GM15510 (cell line): ENCODE measurements around the gene LCOR.

Experiments
- POLR2A ChIP-seq: IDR thresholded peaks from 3 replicates; pipeline ENCODE4 v1.6.1; 2011; ENCODE audit warnings: borderline replicate concordance; ENCODE audit not compliant: insufficient read length; ENCODE audit errors: extremely low read depth

LCOR gene

GRCh38 chr10:97002670-97003069 is 170.6 kb downstream of the LCOR start:
- TF ChIP-seq POLR2A = no peak

- no peak for TF ChIP-seq POLR2A
Observed at GRCh38 chr10:97003151-97003803, 171.2 kb downstream of the LCOR start.

DNA sequence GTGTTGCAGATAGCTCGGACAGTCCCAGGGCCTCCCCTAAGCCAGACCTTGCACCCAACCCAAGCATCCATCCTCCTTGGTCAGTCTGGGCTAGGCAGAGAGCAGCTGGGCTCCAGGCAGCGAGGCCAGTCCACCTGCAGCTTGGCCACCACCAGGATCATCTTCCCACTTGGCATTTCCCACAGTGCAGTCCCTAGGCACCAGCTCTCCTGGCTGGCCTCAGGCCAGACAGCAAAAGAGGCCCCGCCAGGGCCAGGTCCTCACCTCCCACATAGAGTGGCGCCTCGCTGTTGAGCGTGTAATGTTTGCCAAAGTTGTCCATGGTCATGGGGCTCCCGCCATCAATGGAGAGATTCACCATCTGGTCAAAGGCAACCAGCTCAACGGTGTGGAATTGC is 171.7 kb downstream of the LCOR start:
- TF ChIP-seq POLR2A = no peak

DNA sequence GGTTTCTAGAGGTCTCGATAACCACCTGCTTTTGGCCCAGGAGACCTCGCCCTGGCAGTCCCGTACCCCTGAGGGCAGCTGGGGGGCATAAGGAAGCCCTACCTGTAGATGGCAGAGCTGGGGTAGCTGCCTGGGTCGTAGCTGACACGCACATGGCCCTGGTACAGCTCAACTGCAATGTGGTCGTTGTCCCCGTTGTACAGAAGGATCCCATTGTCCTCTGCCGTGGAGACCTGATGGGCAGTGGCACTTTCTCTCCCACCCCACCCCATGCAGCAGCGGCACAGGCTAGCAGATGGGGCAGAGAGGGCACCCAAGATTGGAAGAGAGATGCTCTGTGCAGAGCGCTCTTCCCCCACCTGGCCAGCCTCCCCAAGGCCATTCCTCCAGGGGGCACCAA is 172.5 kb downstream of the LCOR start:
- no peak for TF ChIP-seq POLR2A

DNA sequence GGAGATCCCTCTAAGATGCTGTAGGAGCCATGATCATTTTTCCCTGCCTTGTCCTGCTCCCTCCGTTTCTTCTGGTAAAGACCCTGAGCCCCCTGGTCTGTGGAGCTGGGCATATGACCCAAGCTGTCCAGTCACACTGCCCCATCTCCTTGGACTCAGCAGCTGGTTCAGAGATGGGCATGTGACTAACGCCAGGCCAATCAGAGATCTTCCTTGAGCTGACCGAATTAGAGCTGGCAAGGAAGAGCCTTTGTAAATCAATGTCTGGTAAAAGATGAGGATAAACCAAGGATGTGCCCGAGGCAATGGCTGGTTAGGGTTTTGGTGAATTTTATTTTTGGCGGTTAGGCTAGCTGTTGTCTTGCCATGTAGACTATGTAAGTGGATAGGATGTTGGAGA is 173.3 kb downstream of the LCOR start:
- no peak for TF ChIP-seq POLR2A

GRCh38 chr10:97006364-97006763 is 174.3 kb downstream of the LCOR start:
- TF ChIP-seq POLR2A = no peak

- no peak for TF ChIP-seq POLR2A
Observed at GRCh38 chr10:97007417-97007816, 175.3 kb downstream of the LCOR start.

- no peak for TF ChIP-seq POLR2A
Observed at GRCh38 chr10:97010695-97011206, 178.7 kb downstream of the LCOR start.

GRCh38 chr10:97011397-97011796 is 179.3 kb downstream of the LCOR start:
- TF ChIP-seq POLR2A = no peak

DNA sequence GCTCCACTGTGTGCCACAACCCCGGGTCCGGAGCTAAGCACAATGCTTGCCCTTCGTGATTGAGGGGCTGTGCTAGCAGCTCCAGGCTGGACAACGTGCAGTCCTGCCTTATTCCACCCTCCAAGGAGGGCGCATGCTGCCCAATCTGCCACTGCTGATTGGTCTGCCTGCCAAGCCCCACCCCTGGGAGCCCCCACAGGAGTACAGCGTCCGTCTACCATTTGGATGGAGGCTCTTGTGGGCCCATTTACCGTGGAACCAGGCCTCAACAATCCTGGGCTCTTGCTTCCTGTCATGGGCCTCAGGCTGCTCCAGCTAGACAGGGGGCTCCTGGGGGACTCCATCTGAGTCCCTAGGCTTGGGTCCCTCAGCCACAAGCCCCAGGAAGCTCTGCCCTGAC is 180.4 kb downstream of the LCOR start:
- TF ChIP-seq POLR2A = no peak

DNA sequence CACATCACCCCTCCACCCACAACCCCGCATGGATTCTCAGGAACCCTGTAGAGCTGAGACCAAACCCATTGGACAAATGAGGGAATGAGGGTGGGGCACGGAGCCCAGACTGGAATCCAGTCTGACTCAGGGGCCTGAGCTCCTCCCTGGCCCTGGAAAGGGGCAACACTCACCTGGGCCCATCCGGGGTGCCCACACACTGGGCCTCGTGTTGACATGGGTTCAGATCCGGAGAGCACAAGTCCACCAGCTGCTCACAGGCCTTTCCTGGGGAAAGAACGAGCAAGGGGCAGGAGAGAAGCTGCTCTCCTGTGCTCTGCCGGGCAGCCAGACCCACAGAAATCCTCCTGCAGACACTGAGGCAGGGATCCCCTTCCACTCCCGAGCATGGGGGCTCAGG is 181.5 kb downstream of the LCOR start:
- no peak for TF ChIP-seq POLR2A

DNA sequence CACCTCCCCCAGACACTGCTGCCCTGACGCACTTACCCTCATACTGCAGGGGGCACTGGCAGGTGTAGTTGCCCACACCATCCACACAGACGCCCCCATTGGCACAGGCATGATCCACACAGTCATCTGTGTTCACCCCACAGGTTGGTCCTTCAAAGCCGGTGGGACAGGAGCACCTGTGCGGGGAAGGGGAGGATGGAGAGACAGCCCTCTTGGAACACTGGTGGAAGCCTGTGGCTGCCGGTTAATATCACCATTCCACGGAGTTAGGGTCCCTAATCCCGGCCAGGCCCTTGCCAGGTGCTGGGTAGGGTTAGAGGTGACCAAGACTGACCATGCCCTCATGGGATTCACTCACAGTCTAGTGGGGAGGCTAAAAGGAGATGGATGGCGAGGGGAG is 181.9 kb downstream of the LCOR start:
- no peak for TF ChIP-seq POLR2A

DNA sequence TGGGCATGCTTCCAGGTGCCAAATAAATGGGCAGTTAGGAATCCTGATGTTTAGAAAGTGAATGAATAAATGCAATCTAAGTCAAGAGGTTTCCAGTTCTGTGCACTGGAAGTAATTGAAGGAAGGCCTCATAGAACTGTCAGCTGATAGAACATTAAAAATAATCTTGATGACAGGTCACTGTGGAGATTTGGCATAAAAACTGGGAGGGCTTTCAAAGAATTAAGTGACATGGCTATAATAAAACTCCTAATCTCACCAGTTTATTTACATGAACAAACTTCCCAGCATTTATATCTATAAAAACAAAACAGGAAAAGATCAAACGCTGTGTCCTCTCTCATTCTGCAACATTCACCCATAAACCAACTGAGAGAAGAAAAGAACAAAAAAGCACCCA is 183.1 kb downstream of the LCOR start:
- no peak for TF ChIP-seq POLR2A

- no peak for TF ChIP-seq POLR2A
Observed at GRCh38 chr10:97016728-97017473, 184.8 kb downstream of the LCOR start.

DNA sequence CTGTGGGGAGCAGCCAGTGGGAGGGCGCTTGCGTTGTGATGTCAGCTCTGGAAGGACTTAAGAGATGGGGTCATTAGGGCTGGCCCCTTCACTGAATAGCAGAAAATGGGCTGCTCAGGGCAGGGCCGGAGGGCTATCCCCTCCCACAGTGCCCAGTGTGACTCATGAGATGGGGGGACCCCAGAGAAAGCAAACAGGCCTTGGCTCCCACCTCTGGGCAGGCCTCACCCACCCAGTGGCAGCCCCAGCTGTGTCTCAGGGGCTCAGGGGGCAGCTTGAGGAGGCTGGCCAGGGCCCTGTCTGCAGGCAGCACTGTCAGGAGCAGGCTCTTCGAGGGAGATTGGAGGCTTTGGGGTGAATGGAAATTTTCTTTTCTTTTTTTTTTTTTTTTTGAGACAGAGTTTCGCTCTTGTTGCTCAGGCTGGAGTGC is 185.4 kb downstream of the LCOR start:
- TF ChIP-seq POLR2A = no peak
